Natural killer cell (primary cell): Measurements from ENCODE around the gene ATP8A1. TPM values are rescaled to one million over a fixed set of nuclear protein-coding genes. Genes with fewer than 3 reads are reported as not detected.

Experiments used
- ATAC-seq, 3 donors: fragments of 150-1000 bp in 2 of 3; fragments of 200-7000 bp in 1 of 3; cut with Tn5 transposase; 1 replicate in 1 of 3; 2 replicates in 2 of 3; pipeline ENCODE4 v1.10.0; 2021; ENCODE audit warnings: mild to moderate bottlenecking in 2 of 3, moderate library complexity in 2 of 3
- DNase-seq, 2 donors: peaks; one replicate each; pipeline versions ENCODE4 v3.0.0 to v3.0.0-alpha.2; 2013 to 2021; ENCODE audit warnings: mixed read lengths in 1 of 2
- H3K27ac ChIP-seq: one replicate; pipeline ENCODE4 v1.5.1; 2013; ENCODE audit warnings: mild to moderate bottlenecking, low read length
- H3K27me3 ChIP-seq: one replicate; pipeline ENCODE4 v1.6.1; 2013; ENCODE audit warnings: low read length; ENCODE audit not compliant: control insufficient read depth, insufficient read depth
- H3K36me3 ChIP-seq: one replicate; pipeline ENCODE4 v1.6.1; 2013; ENCODE audit warnings: low read length; ENCODE audit not compliant: control insufficient read depth, insufficient read depth
- H3K4me1 ChIP-seq: one replicate; pipeline ENCODE4 v1.6.1; 2013; ENCODE audit warnings: low read length; ENCODE audit not compliant: control insufficient read depth, insufficient read depth
- H3K4me3 ChIP-seq: one replicate; pipeline ENCODE4 v1.5.1; 2013; ENCODE audit warnings: low read length
- H3K9me3 ChIP-seq: one replicate; pipeline ENCODE4 v1.6.1; 2013; ENCODE audit warnings: low read length; ENCODE audit not compliant: control insufficient read depth, insufficient read depth
- H3K27ac Mint-ChIP-seq, 2 donors: one replicate each; pipeline ENCODE4 v1.8.0; 2022; ENCODE audit warnings: mild to moderate bottlenecking in 2 of 2, mixed read lengths in 2 of 2, moderate library complexity in 1 of 2
- H3K27me3 Mint-ChIP-seq, 2 donors: one replicate each; pipeline ENCODE4 v1.8.0; 2022; ENCODE audit warnings: low read depth in 2 of 2, mixed read lengths in 2 of 2
- H3K36me3 Mint-ChIP-seq: one replicate; pipeline ENCODE4 v1.8.0; 2022; ENCODE audit warnings: mixed read lengths
- H3K4me1 Mint-ChIP-seq, 2 donors: one replicate each; pipeline ENCODE4 v1.8.0; 2022; ENCODE audit warnings: mixed read lengths in 2 of 2
- H3K4me3 Mint-ChIP-seq: one replicate; pipeline ENCODE4 v1.8.0; 2022; ENCODE audit warnings: mild to moderate bottlenecking, moderate library complexity, mixed read lengths
- H3K9me3 Mint-ChIP-seq, 2 donors: one replicate each; pipeline ENCODE4 v1.8.0; 2022; ENCODE audit warnings: mixed read lengths in 2 of 2
- CTCF ChIP-seq: fragments of 200-600 bp; IDR thresholded peaks from one replicate; pipeline ENCODE4 v1.8.0; 2022; ENCODE audit warnings: antibody characterized with exemption
- WGBS: methylation state at CpG from one replicate; pipeline ENCODE4 v1.1.7; 2013; ENCODE audit warnings: missing lambda C conversion rate; ENCODE audit not compliant: insufficient coverage; 5-methylcytosine and 5-hydroxymethylcytosine counted together
- intact Hi-C: fragments of 100-400 bp; cut with micrococcal nuclease; formaldehyde crosslinking; loops from one replicate; pipeline ENCODE4 v1.14.2; 2022
- total RNA-seq, 4 donors: library from RNA; stranded (reverse); fragments of 120-200 nt in 1 of 4; gene quantifications; one replicate each; pipeline versions ENCODE4 v1.2.3 to v1.2.4, GENCODE V29; 2013 to 2022

ATP8A1 gene
- total RNA-seq, 3 donors from 2014 or later (not counting 1 experiment from before 2014, with no cell fraction given) = 84.8 to 156 (median 147) TPM

GRCh38 chr4:42401171-42401570 lies 255.7 kb downstream of the ATP8A1 start:
- DNase-seq (no peak), ATAC-seq (no peak)
- Histone ChIP-seq H3K4me1 (peaks cover 30% of the 10 kb centered on the region), H3K27ac (no peak overlapping the region), H3K36me3 (no peaks in the 10 kb centered on the region), H3K27me3 (peaks cover 23% of the 10 kb centered on the region), H3K9me3 (no peaks in the 10 kb centered on the region), H3K4me3 (no peak overlapping the region)
- H3K4me3 Mint-ChIP-seq = no peak overlapping the region
- H3K27me3 Mint-ChIP-seq = peaks cover 48 to 52% of the 10 kb centered on the region in 2 donors
- no peak for TF ChIP-seq CTCF
- peaks cover 21 to 31% of the 10 kb centered on the region in 2 donors for H3K4me1 Mint-ChIP-seq
- H3K27ac Mint-ChIP-seq = no peak overlapping the region
- intact Hi-C loops = no loop called here
- H3K9me3 Mint-ChIP-seq = no peaks in the 10 kb centered on the region
- WGBS = 73% methylated on average over 9 of the region's 9 CpGs
- H3K36me3 Mint-ChIP-seq = no peaks in the 10 kb centered on the region

GRCh38 chr4:42399393-42399792 lies 257.5 kb downstream of the ATP8A1 start:
- intact Hi-C loops = no loop called here
- Mint-ChIP-seq H3K4me3 (peak overlapping the region; percentile 2), H3K27ac (no peak overlapping the region), H3K27me3 (peaks cover 57 to 64% of the 10 kb centered on the region in 2 donors), H3K36me3 (no peaks in the 10 kb centered on the region), H3K9me3 (no peaks in the 10 kb centered on the region), H3K4me1 (peaks cover 21 to 26% of the 10 kb centered on the region in 2 donors)
- Histone ChIP-seq H3K4me3 (no peak overlapping the region), H3K27me3 (peaks cover 30% of the 10 kb centered on the region), H3K9me3 (no peaks in the 10 kb centered on the region), H3K4me1 (peaks cover 30% of the 10 kb centered on the region), H3K27ac (no peak overlapping the region), H3K36me3 (no peaks in the 10 kb centered on the region)
- DNase-seq = no peak
- WGBS = 16% methylated on average over 10 of the region's 10 CpGs
- TF ChIP-seq CTCF = no peak
- ATAC-seq = no peak

GRCh38 chr4:42398871-42399331 lies 258.0 kb downstream of the ATP8A1 start:
- H3K27me3 Mint-ChIP-seq = peaks cover 57 to 66% of the 10 kb centered on the region in 2 donors
- ATAC-seq (no peak), DNase-seq (no peak)
- H3K9me3 ChIP-seq = no peaks in the 10 kb centered on the region
- H3K36me3 ChIP-seq = no peaks in the 10 kb centered on the region
- no peak for TF ChIP-seq CTCF
- peaks cover 30% of the 10 kb centered on the region for H3K4me1 ChIP-seq
- WGBS = 6% methylated on average over 24 of the region's 24 CpGs
- no peak overlapping the region for H3K27ac ChIP-seq
- H3K27ac Mint-ChIP-seq = no peak overlapping the region
- no peaks in the 10 kb centered on the region for H3K9me3 Mint-ChIP-seq
- intact Hi-C loops = no loop called here
- peaks cover 30% of the 10 kb centered on the region for H3K27me3 ChIP-seq
- H3K36me3 Mint-ChIP-seq = no peaks in the 10 kb centered on the region
- H3K4me3 ChIP-seq = no peak overlapping the region
- peak overlapping the region; percentile 65 for H3K4me3 Mint-ChIP-seq
- H3K4me1 Mint-ChIP-seq = peaks cover 21 to 26% of the 10 kb centered on the region in 2 donors
